ENCODE measurements around the gene IDH3G. TPM values are rescaled to one million over a fixed set of nuclear protein-coding genes. Genes with fewer than 3 reads are reported as not detected.

IDH3G gene
- total and polyA plus RNA-seq, 3 donors from 2014 or later: 52.4 to 83.1 (median 74.9) TPM

- TF ChIP-seq POLR2A (IDR thresholded peaks at IDR 0.05) (no peak), CTCF (IDR thresholded peaks at IDR 0.05) (no peak)
- intact Hi-C loops (cut with DNase I; ENCODE audit: low total_unique reads): no loop called here
- WGBS, 2 donors: 90% methylated on average over 24 of the region's 29 CpGs; no CpG with 5 or more reads in 1 of the 2 donors
- no peak for DNase-seq
- no peak overlapping the region for H3K27ac ChIP-seq
- H3K4me1 ChIP-seq: peaks cover 4% of the 10 kb centered on the region
- H3K9me3 ChIP-seq: no peaks in the 10 kb centered on the region
- no peaks in the 10 kb centered on the region for H3K36me3 ChIP-seq (ENCODE audit: low read depth, missing control alignments)
- H3K27me3 ChIP-seq: no peaks in the 10 kb centered on the region
- H3K4me3 ChIP-seq: no peak overlapping the region
Measured at GRCh38 chrX:153739754-153740486, 54.3 kb downstream of the IDH3G start.

- Histone ChIP-seq H3K27ac (no peak overlapping the region), H3K36me3 (ENCODE audit: low read depth, missing control alignments) (no peaks in the 10 kb centered on the region), H3K4me1 (no peaks in the 10 kb centered on the region), H3K27me3 (no peaks in the 10 kb centered on the region), H3K9me3 (no peaks in the 10 kb centered on the region), H3K4me3 (no peak overlapping the region)
- TF ChIP-seq CTCF (IDR thresholded peaks at IDR 0.05): no peak
- TF ChIP-seq POLR2A (IDR thresholded peaks at IDR 0.05): no peak
- 96% methylated on average over 23 of the region's 27 CpGs; no CpG with 5 or more reads in 1 of the 2 donors for WGBS, 2 donors
- no peak for DNase-seq
- intact Hi-C loops (cut with DNase I; ENCODE audit: low total_unique reads): no loop called here
Measured at GRCh38 chrX:153738056-153738605, 56.0 kb downstream of the IDH3G start.

- DNase-seq: no peak
- Histone ChIP-seq H3K9me3 (no peaks in the 10 kb centered on the region), H3K4me3 (no peak overlapping the region), H3K4me1 (no peaks in the 10 kb centered on the region), H3K27ac (no peak overlapping the region), H3K36me3 (ENCODE audit: low read depth, missing control alignments) (no peaks in the 10 kb centered on the region), H3K27me3 (no peaks in the 10 kb centered on the region)
- intact Hi-C loops (cut with DNase I; ENCODE audit: low total_unique reads): no loop called here
- WGBS, 2 donors: 73 to 82% methylated on average over 2 to 9 of the region's 15 CpGs
- no peak for TF ChIP-seq CTCF (IDR thresholded peaks at IDR 0.05)
- no peak for TF ChIP-seq POLR2A (IDR thresholded peaks at IDR 0.05)
Measured at GRCh38 chrX:153736871-153737441, 57.2 kb downstream of the IDH3G start.

GRCh38 chrX:153736071-153736820, 57.9 kb downstream of the IDH3G start:
- Histone ChIP-seq H3K4me3 (no peak overlapping the region), H3K9me3 (no peaks in the 10 kb centered on the region), H3K27ac (no peak overlapping the region), H3K27me3 (no peaks in the 10 kb centered on the region), H3K4me1 (no peaks in the 10 kb centered on the region), H3K36me3 (ENCODE audit: low read depth, missing control alignments) (no peaks in the 10 kb centered on the region)
- intact Hi-C loops (cut with DNase I; ENCODE audit: low total_unique reads): no loop called here
- DNase-seq: no peak
- TF ChIP-seq POLR2A (IDR thresholded peaks at IDR 0.05) (no peak), CTCF (IDR thresholded peaks at IDR 0.05) (no peak)
- WGBS, 2 donors: 70% methylated on average over 2 of the region's 30 CpGs; no CpG with 5 or more reads in 1 of the 2 donors

Other genes starting within 250 kb of the IDH3G start
- 10 to 100 TPM; 26.9 to 27.6 TPM for gene CCNQ, start 195.2 kb downstream of the IDH3G start, total RNA-seq
- gene CCNQ, start 195.2 kb downstream of the IDH3G start, polyA plus RNA-seq (ENCODE audit: insufficient read depth, low read depth, low replicate concordance): 19.6 TPM
- gene DUSP9, start 147.2 kb downstream of the IDH3G start, total RNA-seq: 10 to 100 TPM in 1 of 2 donors, 1 to 10 TPM in 1; 6.2 to 10.2 TPM
- 2.5 TPM for gene DUSP9, start 147.2 kb downstream of the IDH3G start, polyA plus RNA-seq (ENCODE audit: insufficient read depth, low read depth, low replicate concordance)
- gene PNCK, start 120.6 kb downstream of the IDH3G start, total RNA-seq: 10 to 100 TPM; 41.0 to 51.5 TPM
- gene PNCK, start 120.6 kb downstream of the IDH3G start, polyA plus RNA-seq (ENCODE audit: insufficient read depth, low read depth, low replicate concordance): 19.9 TPM
- 100 to 1,000 TPM in 1 of 2 donors, 10 to 100 TPM in 1; 91.3 to 107 TPM for gene SLC6A8, start 106.4 kb downstream of the IDH3G start, total RNA-seq
- 73.5 TPM for gene SLC6A8, start 106.4 kb downstream of the IDH3G start, polyA plus RNA-seq (ENCODE audit: insufficient read depth, low read depth, low replicate concordance)
- 100 to 1,000 TPM; 149 to 153 TPM for gene BCAP31, start 70.0 kb downstream of the IDH3G start, total RNA-seq
- gene BCAP31, start 70.0 kb downstream of the IDH3G start, polyA plus RNA-seq (ENCODE audit: insufficient read depth, low read depth, low replicate concordance): 222 TPM
- 100 to 1,000 TPM in 1 of 2 donors, 10 to 100 TPM in 1; 84.4 to 112 TPM for gene ABCD1, start 69.5 kb downstream of the IDH3G start, total RNA-seq
- gene ABCD1, start 69.5 kb downstream of the IDH3G start, polyA plus RNA-seq (ENCODE audit: insufficient read depth, low read depth, low replicate concordance): 34.3 TPM
- gene PLXNB3, start 30.1 kb downstream of the IDH3G start, total RNA-seq: 10 to 100 TPM; 49.3 to 57.9 TPM
- gene PLXNB3, start 30.1 kb downstream of the IDH3G start, polyA plus RNA-seq (ENCODE audit: insufficient read depth, low read depth, low replicate concordance): 28.0 TPM
- 1 to 10 TPM in 1 of 2 donors, under 1 TPM in 1; 0.62 to 2.2 TPM for gene SRPK3, start 13.3 kb downstream of the IDH3G start, total RNA-seq
- gene SRPK3, start 13.3 kb downstream of the IDH3G start, polyA plus RNA-seq (ENCODE audit: insufficient read depth, low read depth, low replicate concordance): 1.3 TPM
- 100 to 1,000 TPM; 246 to 294 TPM for gene SSR4, start 293 bp upstream of the IDH3G start, total RNA-seq
- 275 TPM for gene SSR4, start 293 bp upstream of the IDH3G start, polyA plus RNA-seq (ENCODE audit: insufficient read depth, low read depth, low replicate concordance)
- gene PDZD4, start 36.2 kb upstream of the IDH3G start, total RNA-seq: 10 to 100 TPM; 13.5 to 17.2 TPM
- 11.2 TPM for gene PDZD4, start 36.2 kb upstream of the IDH3G start, polyA plus RNA-seq (ENCODE audit: insufficient read depth, low read depth, low replicate concordance)
- gene L1CAM, start 91.8 kb upstream of the IDH3G start, total RNA-seq: 1 to 10 TPM; 1.7 to 4.5 TPM
- 2.5 TPM for gene L1CAM, start 91.8 kb upstream of the IDH3G start, polyA plus RNA-seq (ENCODE audit: insufficient read depth, low read depth, low replicate concordance)
- gene AVPR2, start 110.3 kb upstream of the IDH3G start, total RNA-seq: 1 to 10 TPM in 1 of 2 donors, under 1 TPM in 1; 0.74 to 1.1 TPM
- gene AVPR2, start 110.3 kb upstream of the IDH3G start, polyA plus RNA-seq (ENCODE audit: insufficient read depth, low read depth, low replicate concordance): 1.3 TPM
- gene ARHGAP4, start 131.9 kb upstream of the IDH3G start, total RNA-seq: 10 to 100 TPM; 34.6 to 41.3 TPM
- 25.6 TPM for gene ARHGAP4, start 131.9 kb upstream of the IDH3G start, polyA plus RNA-seq (ENCODE audit: insufficient read depth, low read depth, low replicate concordance)
- gene NAA10, start 140.7 kb upstream of the IDH3G start, total RNA-seq: 10 to 100 TPM; 46.7 to 52.8 TPM
- gene NAA10, start 140.7 kb upstream of the IDH3G start, polyA plus RNA-seq (ENCODE audit: insufficient read depth, low read depth, low replicate concordance): 33.9 TPM
- gene RENBP, start 150.3 kb upstream of the IDH3G start, total RNA-seq: 1 to 10 TPM; 2.8 to 3.4 TPM
- 4.8 TPM for gene RENBP, start 150.3 kb upstream of the IDH3G start, polyA plus RNA-seq (ENCODE audit: insufficient read depth, low read depth, low replicate concordance)
- 100 to 1,000 TPM; 102 to 115 TPM for gene HCFC1, start 177.4 kb upstream of the IDH3G start, total RNA-seq
- 32.3 TPM for gene HCFC1, start 177.4 kb upstream of the IDH3G start, polyA plus RNA-seq (ENCODE audit: insufficient read depth, low read depth, low replicate concordance)
- 10 to 100 TPM; 13.1 to 15.7 TPM for gene TMEM187, start 178.4 kb upstream of the IDH3G start, total RNA-seq
- gene TMEM187, start 178.4 kb upstream of the IDH3G start, polyA plus RNA-seq (ENCODE audit: insufficient read depth, low read depth, low replicate concordance): 6.1 TPM
- gene IRAK1, start 225.5 kb upstream of the IDH3G start, total RNA-seq: 10 to 100 TPM; 77.6 to 90.8 TPM
- gene IRAK1, start 225.5 kb upstream of the IDH3G start, polyA plus RNA-seq (ENCODE audit: insufficient read depth, low read depth, low replicate concordance): 48.6 TPM

All from testis (tissue), 3 donors.